Hepatocyte (in vitro differentiated cells): ENCODE results near the gene SCAI. TPM values are rescaled to one million over a fixed set of nuclear protein-coding genes. Genes with fewer than 3 reads are reported as not detected.

ENCODE experiments used
- DNase-seq: peaks from one replicate; pipeline ENCODE4 v3.0.0-alpha.2; 2016; ENCODE audit warnings: low spot score
- H2AFZ ChIP-seq: fragments of 200-600 bp; sonication (generic); 2 replicates; pipeline ENCODE4 v1.6.0; 2016; ENCODE audit warnings: antibody characterized with exemption, mild to moderate bottlenecking
- H3K27ac ChIP-seq: fragments of 200-600 bp; sonication (generic); 2 replicates; pipeline ENCODE4 v1.5.1; 2016; ENCODE audit warnings: mild to moderate bottlenecking
- H3K27me3 ChIP-seq: fragments of 200-600 bp; sonication (generic); 2 replicates; pipeline ENCODE4 v1.6.1; 2016
- H3K36me3 ChIP-seq: fragments of 200-600 bp; sonication (generic); replicated peaks from 2 replicates; pipeline ENCODE4 v1.5.1; 2016; ENCODE audit warnings: low read depth; ENCODE audit not compliant: insufficient read depth
- H3K4me1 ChIP-seq: fragments of 200-600 bp; sonication (generic); 2 replicates; pipeline ENCODE4 v1.5.1; 2016; ENCODE audit warnings: mild to moderate bottlenecking, moderate library complexity; ENCODE audit not compliant: insufficient read depth
- H3K4me2 ChIP-seq: fragments of 200-600 bp; sonication (generic); 2 replicates; pipeline ENCODE4 v1.6.0; 2016
- H3K4me3 ChIP-seq: fragments of 200-600 bp; sonication (generic); 2 replicates; pipeline ENCODE4 v1.5.1; 2016; ENCODE audit warnings: mild to moderate bottlenecking
- H3K79me2 ChIP-seq: fragments of 200-600 bp; sonication (generic); 2 replicates; pipeline ENCODE4 v1.6.0; 2017; ENCODE audit warnings: mild to moderate bottlenecking
- H3K9me2 ChIP-seq: fragments of 200-600 bp; sonication (generic); replicated peaks from 2 replicates; pipeline ENCODE4 v1.6.0; 2017; ENCODE audit warnings: mild to moderate bottlenecking; ENCODE audit not compliant: insufficient read depth
- H3K9me3 ChIP-seq: fragments of 200-600 bp; sonication (generic); 2 replicates; pipeline ENCODE4 v1.5.1; 2016; ENCODE audit warnings: low read depth, mild to moderate bottlenecking
- H4K20me1 ChIP-seq: fragments of 200-600 bp; sonication (generic); 2 replicates; pipeline ENCODE4 v1.6.0; 2016; ENCODE audit warnings: mild to moderate bottlenecking; ENCODE audit not compliant: insufficient read depth, poor library complexity, severe bottlenecking
- CTCF ChIP-seq: fragments of 200-600 bp; sonication (generic); IDR thresholded peaks from 2 replicates; pipeline ENCODE4 v1.5.1; 2016; ENCODE audit warnings: antibody characterized with exemption, mild to moderate bottlenecking; ENCODE audit not compliant: poor library complexity
- EZH2 ChIP-seq: fragments of 200-600 bp; sonication (generic); IDR thresholded peaks from 2 replicates; pipeline ENCODE4 v1.6.1; 2016; ENCODE audit warnings: antibody characterized with exemption, mild to moderate bottlenecking, borderline replicate concordance
- EZH2phosphoT487 ChIP-seq: fragments of 200-600 bp; sonication (generic); IDR thresholded peaks from one replicate; pipeline ENCODE4 v1.6.1; 2018; ENCODE audit warnings: antibody characterized with exemption, mild to moderate bottlenecking, low read depth, moderate library complexity; ENCODE audit not compliant: unreplicated experiment, severe bottlenecking
- WGBS: methylation state at CpG from one replicate; pipeline ENCODE4 v1.1.6; 2016; ENCODE audit warnings: low lambda C conversion rate; ENCODE audit errors: missing lambda C conversion rate; 5-methylcytosine and 5-hydroxymethylcytosine counted together
- polyA plus RNA-seq: library from polyadenylated mRNA; unstranded; fragments of >200 nt; fragmentation: Nextera tagmentation; extraction: Ambion mirVana; gene quantifications from 2 replicates; pipeline ENCODE4 v1.2.1, GENCODE V29; 2016
- total RNA-seq: library from RNA; depleted of rRNA; stranded (reverse); fragments of >200 nt; gene quantifications from 2 replicates; pipeline ENCODE4 v1.2.3, GENCODE V29; 2014

The SCAI gene
- total and polyA plus RNA-seq, 2 experiments from 2014 or later, result 0.97 to 10.5 TPM

GRCh38 chr9:125066839-125067619 is 76.3 kb downstream of the SCAI start:
- Histone ChIP-seq H3K4me1 (no peaks in the 10 kb centered on the region), H3K27ac (no peak overlapping the region)
- WGBS, result 62% methylated on average over 10 of the region's 10 CpGs

GRCh38 chr9:125061391-125061790 is 81.9 kb downstream of the SCAI start:
- no peaks in the 10 kb centered on the region for H3K36me3 ChIP-seq
- WGBS, result 100% methylated on average over 3 of the region's 3 CpGs
- no peaks in the 10 kb centered on the region for H3K9me2 ChIP-seq
- no peak overlapping the region for H3K27ac ChIP-seq
- H4K20me1 ChIP-seq, result no peaks in the 10 kb centered on the region
- no peak for TF ChIP-seq EZH2phosphoT487
- no peak for TF ChIP-seq CTCF
- no peak for TF ChIP-seq EZH2
- H3K4me2 ChIP-seq, result no peak overlapping the region
- H3K4me1 ChIP-seq, result no peaks in the 10 kb centered on the region
- no peaks in the 10 kb centered on the region for H3K79me2 ChIP-seq
- DNase-seq, result no peak
- no peaks in the 10 kb centered on the region for H3K27me3 ChIP-seq
- no peak overlapping the region for H2AFZ ChIP-seq
- no peak overlapping the region for H3K4me3 ChIP-seq
- H3K9me3 ChIP-seq, result no peaks in the 10 kb centered on the region

More at GRCh38 chr9:125066839-125067619, 76.3 kb downstream of the SCAI start:
- Histone ChIP-seq H3K36me3 (no peaks in the 10 kb centered on the region), H3K79me2 (no peaks in the 10 kb centered on the region), H2AFZ (no peak overlapping the region), H3K9me2 (no peaks in the 10 kb centered on the region), H3K4me3 (no peak overlapping the region), H4K20me1 (no peaks in the 10 kb centered on the region), H3K9me3 (no peaks in the 10 kb centered on the region), H3K27me3 (no peaks in the 10 kb centered on the region), H3K4me2 (no peak overlapping the region)
- no peak for TF ChIP-seq EZH2phosphoT487
- TF ChIP-seq EZH2, result no peak
- DNase-seq, result no peak

- no peaks in the 10 kb centered on the region for H3K9me3 ChIP-seq
- H3K4me1 ChIP-seq, result no peaks in the 10 kb centered on the region
- H3K4me2 ChIP-seq, result no peak overlapping the region
- H3K79me2 ChIP-seq, result no peaks in the 10 kb centered on the region
- TF ChIP-seq CTCF, result no peak
- no peak for TF ChIP-seq EZH2phosphoT487
- no peak for TF ChIP-seq EZH2
- no peaks in the 10 kb centered on the region for H3K27me3 ChIP-seq
- H2AFZ ChIP-seq, result no peak overlapping the region
- no peaks in the 10 kb centered on the region for H4K20me1 ChIP-seq
- no peaks in the 10 kb centered on the region for H3K36me3 ChIP-seq
- peak; percentile 7 for DNase-seq
- no peak overlapping the region for H3K27ac ChIP-seq
- H3K9me2 ChIP-seq, result no peaks in the 10 kb centered on the region
- 81% methylated on average over 5 of the region's 5 CpGs for WGBS
- H3K4me3 ChIP-seq, result no peak overlapping the region
Observed at GRCh38 chr9:125049212-125050049, 93.9 kb downstream of the SCAI start.

GRCh38 chr9:125043631-125044030 is 99.7 kb downstream of the SCAI start:
- H3K27ac ChIP-seq, result no peak overlapping the region
- H3K9me2 ChIP-seq, result no peaks in the 10 kb centered on the region
- TF ChIP-seq CTCF, result no peak
- TF ChIP-seq EZH2phosphoT487, result no peak
- TF ChIP-seq EZH2, result no peak
- no peak overlapping the region for H3K4me2 ChIP-seq
- no peaks in the 10 kb centered on the region for H3K79me2 ChIP-seq
- WGBS, result 96% methylated on average over 6 of the region's 6 CpGs
- no peak overlapping the region for H2AFZ ChIP-seq
- H3K36me3 ChIP-seq, result no peaks in the 10 kb centered on the region
- no peaks in the 10 kb centered on the region for H3K4me1 ChIP-seq
- H3K9me3 ChIP-seq, result no peaks in the 10 kb centered on the region
- no peak overlapping the region for H3K4me3 ChIP-seq
- DNase-seq, result no peak
- H4K20me1 ChIP-seq, result no peaks in the 10 kb centered on the region
- no peaks in the 10 kb centered on the region for H3K27me3 ChIP-seq
